Stomach smooth muscle (tissue), 2 donors: Measurements from ENCODE around the gene FAM200C.

Experiments
- H3K27ac ChIP-seq: one replicate; pipeline ENCODE4 v1.7.0; 2013; ENCODE audit warnings: mild to moderate bottlenecking, low read length, inconsistent platforms
- H3K27me3 ChIP-seq, 2 donors: one replicate each; pipeline ENCODE4 v1.7.0; 2013; ENCODE audit warnings: low read length in 2 of 2; ENCODE audit not compliant: insufficient read depth in 2 of 2, control insufficient read depth in 1 of 2
- H3K36me3 ChIP-seq, 2 donors: one replicate each; pipeline ENCODE4 v1.7.0; 2013; ENCODE audit warnings: low read length in 2 of 2; ENCODE audit not compliant: control insufficient read depth in 2 of 2, insufficient read depth in 2 of 2
- H3K4me1 ChIP-seq: one replicate; pipeline ENCODE4 v1.7.0; 2013; ENCODE audit warnings: low read length; ENCODE audit not compliant: control insufficient read depth, insufficient read depth
- H3K4me3 ChIP-seq, 2 donors: one replicate each; pipeline ENCODE4 v1.7.0; 2013; ENCODE audit warnings: low read length in 2 of 2
- H3K9ac ChIP-seq, 2 donors: one replicate each; pipeline ENCODE4 v1.7.0; 2013; ENCODE audit warnings: low read length in 2 of 2, mild to moderate bottlenecking in 1 of 2
- H3K9me3 ChIP-seq, 2 donors: one replicate each; pipeline ENCODE4 v1.7.0; 2013; ENCODE audit warnings: low read length in 2 of 2; ENCODE audit not compliant: control insufficient read depth in 2 of 2
- donor health status: healthy.
- donor health status: Pancreatic carcinoma.

Gene FAM200C

DNA sequence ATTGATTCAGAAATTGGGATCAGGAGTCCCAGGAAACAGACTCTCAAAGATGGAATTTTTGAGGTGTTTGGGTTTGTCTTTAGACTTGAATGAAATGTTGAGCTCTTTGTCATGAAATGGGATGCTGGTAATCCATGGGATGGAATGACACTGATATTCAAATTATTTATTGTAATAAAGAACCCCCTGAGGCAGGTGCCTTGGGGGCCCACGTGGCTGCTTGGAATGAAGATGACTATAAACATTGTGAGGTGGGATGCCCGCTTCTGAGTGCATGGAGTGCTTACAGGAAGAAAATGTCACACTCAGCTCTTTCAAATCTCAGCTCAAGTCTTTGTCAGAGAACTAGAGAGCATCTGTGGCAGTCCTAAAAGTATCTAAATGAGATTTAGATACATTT, 19.8 kb downstream of the FAM200C start:
- no peaks in the 10 kb centered on the region for H3K9me3 ChIP-seq
- no peaks in the 10 kb centered on the region for H3K4me1 ChIP-seq
- no peaks in the 10 kb centered on the region for H3K27me3 ChIP-seq
- H3K27ac ChIP-seq: no peak overlapping the region
- no peak overlapping the region for H3K9ac ChIP-seq
- H3K36me3 ChIP-seq: no peaks in the 10 kb centered on the region
- no peak overlapping the region for H3K4me3 ChIP-seq

DNA sequence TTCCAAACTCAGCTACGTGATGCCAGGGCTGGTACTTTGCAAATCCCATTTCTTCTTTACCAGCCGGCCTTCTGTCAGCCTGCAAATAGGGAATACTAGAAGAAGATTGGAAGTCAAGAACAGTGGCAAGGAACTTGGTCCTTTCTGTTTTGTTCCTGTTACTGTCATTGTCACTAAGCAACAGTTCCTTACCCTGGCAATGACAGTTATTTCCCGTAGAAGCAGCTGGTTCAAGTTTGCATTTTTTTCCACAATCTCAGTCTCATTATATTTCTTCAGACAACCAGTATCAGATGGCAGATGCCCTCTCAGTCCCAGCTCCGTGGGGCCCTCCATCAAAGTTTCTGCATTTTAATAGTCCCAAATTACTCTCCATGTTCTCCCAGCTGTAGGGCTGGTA, 20.3 kb downstream of the FAM200C start:
- no peak overlapping the region for H3K27ac ChIP-seq
- no peaks in the 10 kb centered on the region for H3K27me3 ChIP-seq
- no peaks in the 10 kb centered on the region for H3K36me3 ChIP-seq
- no peaks in the 10 kb centered on the region for H3K4me1 ChIP-seq
- no peaks in the 10 kb centered on the region for H3K9me3 ChIP-seq
- H3K9ac ChIP-seq: no peak overlapping the region
- H3K4me3 ChIP-seq: no peak overlapping the region

DNA sequence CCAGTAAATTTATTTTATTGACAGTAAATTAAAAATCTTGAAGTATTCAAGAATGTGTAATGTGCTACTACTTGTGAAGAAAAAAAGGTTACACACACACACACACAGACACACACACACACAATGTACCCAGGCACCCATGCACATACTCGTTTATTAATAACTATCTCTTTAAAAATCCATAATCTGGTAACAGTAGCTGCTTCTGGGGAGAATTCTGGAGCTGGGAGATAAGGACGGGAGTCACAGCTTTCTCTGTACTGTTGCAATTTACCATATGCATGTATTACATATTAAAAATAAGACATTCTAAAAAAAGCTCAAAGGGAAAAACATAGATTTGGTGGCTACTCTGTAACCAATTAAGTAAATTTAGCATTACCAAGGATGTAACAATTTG, 21.5 kb downstream of the FAM200C start:
- Histone ChIP-seq H3K9me3 (no peaks in the 10 kb centered on the region), H3K36me3 (no peaks in the 10 kb centered on the region), H3K27ac (no peak overlapping the region), H3K4me3 (no peak overlapping the region), H3K9ac (no peak overlapping the region), H3K4me1 (no peaks in the 10 kb centered on the region), H3K27me3 (no peaks in the 10 kb centered on the region)

DNA sequence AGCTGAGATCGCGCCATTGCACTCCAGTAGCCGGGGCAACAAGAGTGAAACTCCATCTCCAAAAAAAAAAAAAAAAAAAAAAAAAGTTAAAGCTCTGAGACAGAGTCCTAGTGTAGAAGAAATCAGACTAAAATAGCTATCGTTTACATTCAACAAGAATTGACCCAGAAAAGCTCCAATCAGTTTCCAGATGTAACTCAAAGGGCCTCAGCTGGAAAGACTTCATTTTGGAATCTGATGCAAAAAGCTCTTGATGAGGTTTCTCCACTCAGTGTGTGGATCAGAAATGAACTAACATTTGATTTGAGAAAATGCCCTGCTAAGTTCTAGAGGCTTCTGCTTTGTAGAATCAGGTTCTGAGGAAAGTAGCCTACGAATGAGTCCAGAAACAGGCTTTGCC, 22.2 kb downstream of the FAM200C start:
- Histone ChIP-seq H3K27me3 (no peaks in the 10 kb centered on the region), H3K9ac (no peak overlapping the region), H3K9me3 (no peaks in the 10 kb centered on the region), H3K4me1 (no peaks in the 10 kb centered on the region), H3K36me3 (no peaks in the 10 kb centered on the region), H3K4me3 (no peak overlapping the region), H3K27ac (no peak overlapping the region)

DNA sequence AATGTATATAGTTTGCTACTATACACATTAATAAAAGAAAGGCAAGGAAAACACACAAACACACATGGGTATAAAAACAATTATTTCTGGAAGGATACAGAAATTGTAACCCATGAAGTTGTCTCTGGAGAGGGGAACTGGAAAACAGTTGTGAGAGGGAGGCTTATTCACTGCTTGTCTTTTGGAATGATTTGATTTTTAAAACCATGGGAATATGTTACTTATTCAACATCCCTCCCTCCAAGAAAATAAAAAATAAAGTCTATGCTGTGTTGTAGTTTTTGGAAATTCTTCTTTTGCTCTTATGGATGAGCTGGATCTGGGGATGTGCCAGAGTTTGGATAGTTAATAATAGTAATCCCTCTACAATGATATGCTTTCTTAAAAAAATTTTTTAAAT, 23.4 kb downstream of the FAM200C start:
- Histone ChIP-seq H3K4me1 (no peaks in the 10 kb centered on the region), H3K9me3 (no peaks in the 10 kb centered on the region), H3K9ac (no peak overlapping the region), H3K4me3 (no peak overlapping the region), H3K36me3 (no peaks in the 10 kb centered on the region), H3K27me3 (no peaks in the 10 kb centered on the region), H3K27ac (no peak overlapping the region)

DNA sequence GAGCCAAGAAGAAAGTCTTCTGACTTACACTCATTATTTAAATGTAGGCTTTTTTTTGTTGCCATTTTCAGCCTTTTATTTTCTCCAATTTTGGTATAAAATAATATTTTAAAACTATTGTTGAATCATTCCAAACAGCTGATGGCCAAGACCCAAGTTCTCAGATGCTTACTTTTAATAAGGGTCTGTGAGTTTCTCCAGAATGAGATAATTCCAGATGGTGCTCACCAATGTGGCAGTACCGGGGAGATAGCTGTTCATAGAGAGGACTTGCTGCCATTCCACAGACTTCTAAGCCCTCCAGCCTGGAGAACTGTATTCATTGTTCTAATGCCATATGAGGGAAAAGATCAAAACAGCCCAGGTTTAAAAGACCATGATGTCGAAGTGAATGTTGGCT, 24.2 kb downstream of the FAM200C start:
- Histone ChIP-seq H3K9me3 (no peaks in the 10 kb centered on the region), H3K4me3 (no peak overlapping the region), H3K36me3 (no peaks in the 10 kb centered on the region), H3K27ac (no peak overlapping the region), H3K4me1 (peaks cover 4% of the 10 kb centered on the region), H3K27me3 (no peaks in the 10 kb centered on the region), H3K9ac (no peak overlapping the region)

DNA sequence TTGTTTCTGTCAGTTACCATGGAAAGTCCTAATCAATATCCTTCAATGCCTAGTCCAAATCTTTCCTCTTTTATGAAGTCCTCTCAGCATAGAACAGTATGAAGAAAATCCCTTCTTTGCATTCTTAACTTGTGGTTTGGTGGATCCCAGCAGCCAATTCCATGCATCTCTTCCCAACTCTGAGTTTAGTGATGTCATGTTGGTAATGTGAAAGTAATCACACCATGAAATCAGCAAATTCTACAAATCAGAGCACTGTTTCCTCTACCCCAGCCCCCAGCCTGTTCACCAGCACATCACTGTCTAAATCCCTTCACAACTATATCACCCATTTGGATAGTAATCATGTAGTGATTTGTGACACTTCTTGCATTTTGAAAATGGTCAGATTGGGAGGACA, 24.7 kb downstream of the FAM200C start:
- Histone ChIP-seq H3K36me3 (no peaks in the 10 kb centered on the region), H3K9me3 (no peaks in the 10 kb centered on the region), H3K4me3 (no peak overlapping the region), H3K4me1 (peaks cover 6% of the 10 kb centered on the region), H3K9ac (no peak overlapping the region), H3K27me3 (no peaks in the 10 kb centered on the region), H3K27ac (no peak overlapping the region)

DNA sequence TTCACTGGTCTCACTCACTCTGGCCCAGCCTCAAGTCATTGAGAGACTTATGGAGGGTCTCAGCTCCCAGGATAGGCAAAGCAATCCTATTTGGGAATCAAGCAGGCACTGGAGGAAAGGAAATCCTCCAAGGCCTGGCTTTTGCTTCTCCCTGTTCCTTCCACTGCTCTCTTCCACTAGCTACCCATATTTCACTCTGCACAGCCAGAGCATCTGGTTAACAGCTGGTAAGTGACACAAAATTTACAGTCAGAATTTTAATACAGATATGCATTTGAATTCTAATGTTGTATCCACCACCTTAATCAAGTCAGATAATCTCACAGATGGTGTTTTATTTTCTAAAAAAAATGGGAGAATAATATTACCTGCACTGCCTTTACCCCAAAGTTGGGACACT, 28.6 kb downstream of the FAM200C start:
- no peak overlapping the region for H3K27ac ChIP-seq
- H3K9ac ChIP-seq: no peak overlapping the region
- no peaks in the 10 kb centered on the region for H3K9me3 ChIP-seq
- H3K27me3 ChIP-seq: no peaks in the 10 kb centered on the region
- H3K4me1 ChIP-seq: peaks cover 10% of the 10 kb centered on the region
- no peaks in the 10 kb centered on the region for H3K36me3 ChIP-seq
- H3K4me3 ChIP-seq: no peak overlapping the region

DNA sequence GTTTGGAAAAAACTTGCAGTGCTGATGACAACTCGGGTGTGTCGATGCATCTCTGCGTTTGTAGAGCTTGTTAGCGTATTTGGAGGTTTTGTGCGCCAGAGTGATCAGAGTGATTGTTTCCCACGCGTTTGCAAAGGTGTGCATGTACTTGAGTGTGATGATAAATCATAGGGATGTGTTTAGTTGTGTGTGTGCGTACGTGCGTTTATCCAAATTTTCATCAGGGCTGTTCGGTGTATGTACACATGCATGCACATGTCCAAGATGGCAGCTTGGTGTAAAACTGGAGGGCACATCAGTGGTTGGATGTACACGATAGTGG, 29.2 kb downstream of the FAM200C start:
- Histone ChIP-seq H3K36me3 (no peaks in the 10 kb centered on the region), H3K4me3 (peak overlapping the region; percentile 66 to 84), H3K9ac (peak overlapping the region in 1 of 2 donors; percentile 64), H3K4me1 (peaks cover 10% of the 10 kb centered on the region), H3K9me3 (no peaks in the 10 kb centered on the region), H3K27me3 (no peaks in the 10 kb centered on the region), H3K27ac (no peak overlapping the region)

DNA sequence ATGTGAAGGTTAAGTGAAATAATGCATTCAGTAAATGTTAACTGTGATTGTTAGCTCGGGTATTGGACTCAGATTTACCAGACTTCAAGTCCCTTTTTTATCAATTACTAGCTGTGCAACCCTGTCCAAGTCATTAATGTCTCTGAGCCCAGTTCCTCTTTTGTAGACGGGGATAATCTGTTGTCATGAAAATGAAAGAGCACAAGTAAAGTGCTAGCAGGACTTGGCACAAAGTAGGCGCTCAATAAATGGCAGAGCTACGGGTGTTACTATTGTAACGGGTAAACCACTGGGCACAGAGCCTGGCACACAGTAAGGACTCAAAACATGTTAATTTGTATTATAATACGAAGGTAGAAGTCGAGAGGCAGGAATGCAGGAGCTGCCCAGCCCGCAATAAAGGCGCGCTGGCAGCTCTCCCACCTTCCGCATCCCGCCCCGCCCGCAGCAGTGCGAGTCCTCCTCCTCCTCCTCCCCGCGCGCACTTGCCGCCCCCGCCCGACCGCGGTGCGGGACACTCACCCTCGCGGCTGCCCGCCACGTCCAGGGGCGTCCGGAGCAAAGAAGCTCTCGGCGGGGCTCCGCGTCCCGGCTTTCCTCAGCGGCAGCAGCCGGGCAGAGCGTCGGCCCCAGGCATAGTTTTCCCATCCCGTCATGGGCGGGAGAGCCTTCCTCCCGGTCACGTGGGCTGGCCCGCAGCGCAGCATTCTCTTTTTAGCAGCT, 29.7 kb downstream of the FAM200C start, which contains the start of gene C1QTNF2:
Gene C1QTNF2 (minus strand): TSS at position 637 of the 723 bp plus-strand sequence. CDS start 15,615 bp downstream, outside the sequence.
- peak within 1 kb of the TSS; percentile 34 to 64 for H3K9ac ChIP-seq
- no peaks in the 10 kb centered on the region for H3K36me3 ChIP-seq
- no peaks in the 10 kb centered on the region for H3K27me3 ChIP-seq
- peak within 1 kb of the TSS; percentile 66 to 84 for H3K4me3 ChIP-seq
- no peak within 1 kb of the TSS for H3K27ac ChIP-seq
- peaks cover 10% of the 10 kb centered on the region for H3K4me1 ChIP-seq
- no peaks in the 10 kb centered on the region for H3K9me3 ChIP-seq

DNA sequence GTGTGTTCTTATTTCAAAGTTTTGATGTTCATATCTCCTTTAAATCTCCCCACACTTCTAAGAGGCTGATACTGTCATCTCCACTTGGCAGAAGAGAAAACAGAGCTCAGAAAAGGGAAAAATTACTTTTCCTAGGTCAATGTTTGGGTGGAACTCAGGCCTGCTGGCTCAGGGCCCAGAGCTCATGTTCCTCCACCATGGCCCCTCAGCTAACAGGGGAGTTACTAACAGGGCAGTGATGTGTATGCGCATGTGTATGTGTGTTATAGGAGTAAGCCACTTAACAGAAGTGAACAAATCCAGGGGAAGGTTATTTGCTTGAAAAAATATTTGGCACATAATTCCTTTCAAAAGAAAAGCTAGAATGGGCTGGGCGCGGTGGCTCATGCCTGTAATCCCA, 32.0 kb downstream of the FAM200C start:
- H3K4me3 ChIP-seq: no peak overlapping the region
- H3K36me3 ChIP-seq: no peaks in the 10 kb centered on the region
- no peaks in the 10 kb centered on the region for H3K9me3 ChIP-seq
- no peak overlapping the region for H3K27ac ChIP-seq
- no peak overlapping the region for H3K9ac ChIP-seq
- H3K27me3 ChIP-seq: no peaks in the 10 kb centered on the region
- H3K4me1 ChIP-seq: peaks cover 13% of the 10 kb centered on the region
